Measurements from ENCODE around the gene P2RY6. TPM values are rescaled to one million over a fixed set of nuclear protein-coding genes. Genes with fewer than 3 reads are reported as not detected.

The P2RY6 gene
- total and polyA plus RNA-seq, 4 experiments from 2014 or later, result 0.61 to 0.87 TPM; not detected in 2

DNA sequence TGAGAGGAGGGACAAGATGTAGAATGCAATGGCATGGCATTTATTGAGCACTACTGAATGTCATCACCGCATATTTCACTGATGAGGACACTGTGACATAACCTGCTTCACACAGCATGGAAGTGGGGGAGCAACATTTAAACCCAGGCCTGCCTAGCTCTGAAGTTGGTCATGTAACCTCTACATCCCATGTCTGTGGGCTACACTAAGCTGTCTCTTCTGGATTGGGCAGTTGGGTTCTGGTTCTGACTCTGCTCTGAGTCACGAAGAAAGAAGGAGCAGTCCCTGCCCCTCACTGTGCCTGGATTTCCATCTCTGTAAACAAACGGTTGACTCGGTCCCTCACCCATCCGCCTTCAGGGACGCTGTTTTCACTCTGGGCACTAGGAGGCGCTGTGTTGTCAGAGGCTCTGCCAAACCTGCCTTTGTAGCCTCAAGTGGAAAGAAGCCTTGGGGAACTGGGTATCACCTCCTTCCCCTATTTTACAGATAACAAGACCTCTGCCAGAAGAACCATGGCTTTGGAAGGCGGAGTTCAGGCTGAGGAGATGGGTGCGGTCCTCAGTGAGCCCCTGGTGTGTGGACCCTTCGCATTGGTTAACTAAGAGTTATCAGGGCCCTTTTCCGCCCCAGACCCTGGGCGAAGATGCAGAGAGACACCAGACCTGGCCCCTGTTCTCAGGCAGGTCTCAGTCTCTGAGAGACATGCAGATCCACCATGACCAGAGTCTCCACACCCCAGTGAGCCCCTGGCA, 23.3 kb downstream of the P2RY6 start:
- POLR2A ChIA-PET (ENCODE audit: partially characterized antibody), result no interaction called here

DNA sequence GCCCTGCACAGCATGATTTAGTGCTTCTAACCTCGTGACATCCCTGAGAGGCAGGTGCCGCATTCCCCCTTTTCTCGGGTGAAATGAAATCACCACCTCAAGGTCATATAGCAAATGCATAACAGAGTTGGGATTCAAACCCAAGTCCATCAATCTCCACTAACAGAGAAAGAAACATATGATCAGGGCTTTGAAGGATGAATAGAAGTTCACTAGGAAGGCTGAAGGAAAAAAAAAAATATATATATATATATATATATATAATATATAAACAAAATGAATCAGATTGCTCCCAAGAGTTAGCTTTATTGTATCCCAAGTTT, 23.8 kb downstream of the P2RY6 start:
- H3K27ac ChIP-seq (ENCODE audit: low read depth, low read length), result no peak overlapping the region
- intact Hi-C loops (cut with micrococcal nuclease), result loop anchor here (1.0 kb wide), 1 partner anchor 39 kb away; no protein-coding TSS in a partner anchor
- H3K4me1 ChIP-seq (ENCODE audit: insufficient read depth, low read length), result no peaks in the 10 kb centered on the region
- no peak overlapping the region for H3K4me3 Mint-ChIP-seq
- no peaks in the 10 kb centered on the region for H3K36me3 ChIP-seq (ENCODE audit: insufficient read depth, low read length)
- H3K27ac Mint-ChIP-seq, result no peak overlapping the region
- no peaks in the 10 kb centered on the region for H3K9me3 Mint-ChIP-seq
- ChIA-PET POLR2A (ENCODE audit: partially characterized antibody) (no interaction called here), CTCF (ENCODE audit: partially characterized antibody) (interaction anchor here (1.9 to 2.5 kb wide), 2 partner anchors 11 to 39 kb away, joined by 8 to 26 read pairs; no protein-coding TSS in a partner anchor)
- H3K36me3 Mint-ChIP-seq, result no peaks in the 10 kb centered on the region
- H3K27me3 ChIP-seq (ENCODE audit: insufficient read depth, low read length), result no peaks in the 10 kb centered on the region
- H3K4me3 ChIP-seq (ENCODE audit: low read length in 2 of 2), result no peak overlapping the region
- DNase-seq, result no peak
- peaks cover 0 to 2% (median 0%) of the 10 kb centered on the region in 4 donors for H3K4me1 Mint-ChIP-seq
- peaks cover 9 to 10% of the 10 kb centered on the region in 2 donors for H3K27me3 Mint-ChIP-seq
- H3K9me3 ChIP-seq (ENCODE audit: control insufficient read depth in 1 of 2, low read length in 2 of 2), result no peaks in the 10 kb centered on the region

More for the DNA sequence above, 23.3 kb downstream of the P2RY6 start:
- H3K4me1 Mint-ChIP-seq, result peaks cover 0 to 2% (median 0%) of the 10 kb centered on the region in 4 donors
- H3K27ac ChIP-seq (ENCODE audit: low read depth, low read length), result no peak overlapping the region
- H3K36me3 Mint-ChIP-seq, result no peaks in the 10 kb centered on the region
- no peaks in the 10 kb centered on the region for H3K27me3 ChIP-seq (ENCODE audit: insufficient read depth, low read length)
- no peaks in the 10 kb centered on the region for H3K9me3 Mint-ChIP-seq
- intact Hi-C loops (cut with micrococcal nuclease), result loop anchor here (1.0 kb wide), 1 partner anchor 40 kb away; no protein-coding TSS in a partner anchor
- no peak overlapping the region for H3K4me3 Mint-ChIP-seq
- DNase-seq, result peak; percentile 54 to 66 (median 59)
- no peaks in the 10 kb centered on the region for H3K4me1 ChIP-seq (ENCODE audit: insufficient read depth, low read length)
- no peak overlapping the region for H3K27ac Mint-ChIP-seq
- H3K9me3 ChIP-seq (ENCODE audit: control insufficient read depth in 1 of 2, low read length in 2 of 2), result no peaks in the 10 kb centered on the region
- no peaks in the 10 kb centered on the region for H3K36me3 ChIP-seq (ENCODE audit: insufficient read depth, low read length)
- no peak overlapping the region for H3K4me3 ChIP-seq (ENCODE audit: low read length in 2 of 2)
- CTCF ChIA-PET (ENCODE audit: partially characterized antibody), result interaction anchor here (0.9 to 2.5 kb wide), 6 partner anchors 11 to 57 kb away, joined by 3 to 26 read pairs (median 4); no protein-coding TSS in a partner anchor
- peaks cover 9 to 10% of the 10 kb centered on the region in 2 donors for H3K27me3 Mint-ChIP-seq

DNA sequence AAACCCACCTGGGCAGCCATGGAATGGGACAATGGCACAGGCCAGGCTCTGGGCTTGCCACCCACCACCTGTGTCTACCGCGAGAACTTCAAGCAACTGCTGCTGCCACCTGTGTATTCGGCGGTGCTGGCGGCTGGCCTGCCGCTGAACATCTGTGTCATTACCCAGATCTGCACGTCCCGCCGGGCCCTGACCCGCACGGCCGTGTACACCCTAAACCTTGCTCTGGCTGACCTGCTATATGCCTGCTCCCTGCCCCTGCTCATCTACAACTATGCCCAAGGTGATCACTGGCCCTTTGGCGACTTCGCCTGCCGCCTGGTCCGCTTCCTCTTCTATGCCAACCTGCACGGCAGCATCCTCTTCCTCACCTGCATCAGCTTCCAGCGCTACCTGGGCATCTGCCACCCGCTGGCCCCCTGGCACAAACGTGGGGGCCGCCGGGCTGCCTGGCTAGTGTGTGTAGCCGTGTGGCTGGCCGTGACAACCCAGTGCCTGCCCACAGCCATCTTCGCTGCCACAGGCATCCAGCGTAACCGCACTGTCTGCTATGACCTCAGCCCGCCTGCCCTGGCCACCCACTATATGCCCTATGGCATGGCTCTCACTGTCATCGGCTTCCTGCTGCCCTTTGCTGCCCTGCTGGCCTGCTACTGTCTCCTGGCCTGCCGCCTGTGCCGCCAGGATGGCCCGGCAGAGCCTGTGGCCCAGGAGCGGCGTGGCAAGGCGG, 24.5 kb downstream of the P2RY6 start:
- ChIA-PET CTCF (ENCODE audit: partially characterized antibody) (interaction anchor here (1.9 to 2.8 kb wide), 4 partner anchors 10 to 39 kb away, joined by 8 to 26 read pairs (median 14); partner anchors contain the start of gene ARHGEF17), POLR2A (ENCODE audit: partially characterized antibody) (no interaction called here)
- no peaks in the 10 kb centered on the region for H3K36me3 Mint-ChIP-seq
- Histone ChIP-seq H3K9me3 (ENCODE audit: control insufficient read depth in 1 of 2, low read length in 2 of 2) (no peaks in the 10 kb centered on the region), H3K27me3 (ENCODE audit: insufficient read depth, low read length) (no peaks in the 10 kb centered on the region), H3K4me1 (ENCODE audit: insufficient read depth, low read length) (no peaks in the 10 kb centered on the region), H3K27ac (ENCODE audit: low read depth, low read length) (no peak overlapping the region), H3K4me3 (ENCODE audit: low read length in 2 of 2) (no peak overlapping the region), H3K36me3 (ENCODE audit: insufficient read depth, low read length) (no peaks in the 10 kb centered on the region)
- intact Hi-C loops (cut with micrococcal nuclease), result no loop called here
- peaks cover 0 to 2% (median 0%) of the 10 kb centered on the region in 4 donors for H3K4me1 Mint-ChIP-seq
- DNase-seq, result no peak
- H3K9me3 Mint-ChIP-seq, result no peaks in the 10 kb centered on the region
- no peak overlapping the region for H3K27ac Mint-ChIP-seq
- H3K27me3 Mint-ChIP-seq, result peaks cover 9 to 10% of the 10 kb centered on the region in 2 donors
- H3K4me3 Mint-ChIP-seq, result peak overlapping the region in 1 of 8 donors; percentile 55

DNA sequence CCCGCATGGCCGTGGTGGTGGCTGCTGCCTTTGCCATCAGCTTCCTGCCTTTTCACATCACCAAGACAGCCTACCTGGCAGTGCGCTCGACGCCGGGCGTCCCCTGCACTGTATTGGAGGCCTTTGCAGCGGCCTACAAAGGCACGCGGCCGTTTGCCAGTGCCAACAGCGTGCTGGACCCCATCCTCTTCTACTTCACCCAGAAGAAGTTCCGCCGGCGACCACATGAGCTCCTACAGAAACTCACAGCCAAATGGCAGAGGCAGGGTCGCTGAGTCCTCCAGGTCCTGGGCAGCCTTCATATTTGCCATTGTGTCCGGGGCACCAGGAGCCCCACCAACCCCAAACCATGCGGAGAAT, 25.1 kb downstream of the P2RY6 start:
- Mint-ChIP-seq H3K27ac (no peak overlapping the region), H3K27me3 (peaks cover 9 to 11% of the 10 kb centered on the region in 2 donors), H3K9me3 (no peaks in the 10 kb centered on the region), H3K4me3 (no peak overlapping the region), H3K36me3 (no peaks in the 10 kb centered on the region), H3K4me1 (peaks cover 0 to 2% (median 0%) of the 10 kb centered on the region in 4 donors)
- Histone ChIP-seq H3K4me3 (ENCODE audit: low read length in 2 of 2) (no peak overlapping the region), H3K9me3 (ENCODE audit: control insufficient read depth in 1 of 2, low read length in 2 of 2) (no peaks in the 10 kb centered on the region), H3K27me3 (ENCODE audit: insufficient read depth, low read length) (no peaks in the 10 kb centered on the region), H3K4me1 (ENCODE audit: insufficient read depth, low read length) (no peaks in the 10 kb centered on the region), H3K36me3 (ENCODE audit: insufficient read depth, low read length) (no peaks in the 10 kb centered on the region), H3K27ac (ENCODE audit: low read depth, low read length) (no peak overlapping the region)
- ChIA-PET POLR2A (ENCODE audit: partially characterized antibody) (no interaction called here), CTCF (ENCODE audit: partially characterized antibody) (interaction anchor here (1.9 to 2.8 kb wide), 2 partner anchors 10 to 38 kb away, joined by 13 to 14 read pairs; partner anchors contain the start of gene ARHGEF17)
- intact Hi-C loops (cut with micrococcal nuclease), result no loop called here
- DNase-seq, result no peak

DNA sequence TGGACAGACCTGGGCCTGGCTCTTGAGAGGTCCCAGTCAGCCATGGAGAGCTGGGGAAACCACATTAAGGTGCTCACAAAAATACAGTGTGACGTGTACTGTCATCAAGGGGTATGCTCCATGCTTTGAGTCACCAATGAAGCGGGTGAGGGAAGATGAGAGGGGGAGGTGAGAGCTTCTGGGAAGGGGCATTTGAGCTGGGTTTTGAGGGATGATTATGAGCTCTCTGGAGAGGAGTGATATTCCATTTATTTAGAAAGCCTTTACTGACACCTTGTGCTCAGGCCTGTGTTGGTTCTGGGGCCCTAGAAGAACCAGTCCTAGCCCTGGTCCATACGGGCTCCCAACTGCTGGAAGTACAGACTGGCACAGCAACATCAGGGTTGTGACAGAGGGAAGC, 25.6 kb downstream of the P2RY6 start:
- Mint-ChIP-seq H3K36me3 (no peaks in the 10 kb centered on the region), H3K4me1 (peaks cover 0 to 2% (median 0%) of the 10 kb centered on the region in 4 donors), H3K4me3 (no peak overlapping the region), H3K27me3 (peaks cover 9 to 12% of the 10 kb centered on the region in 2 donors), H3K9me3 (no peaks in the 10 kb centered on the region), H3K27ac (no peak overlapping the region)
- Histone ChIP-seq H3K4me3 (ENCODE audit: low read length in 2 of 2) (no peak overlapping the region), H3K27me3 (ENCODE audit: insufficient read depth, low read length) (no peaks in the 10 kb centered on the region), H3K27ac (ENCODE audit: low read depth, low read length) (no peak overlapping the region), H3K9me3 (ENCODE audit: control insufficient read depth in 1 of 2, low read length in 2 of 2) (no peaks in the 10 kb centered on the region), H3K4me1 (ENCODE audit: insufficient read depth, low read length) (no peaks in the 10 kb centered on the region), H3K36me3 (ENCODE audit: insufficient read depth, low read length) (no peaks in the 10 kb centered on the region)
- intact Hi-C loops (cut with micrococcal nuclease), result no loop called here
- ChIA-PET POLR2A (ENCODE audit: partially characterized antibody) (no interaction called here), CTCF (ENCODE audit: partially characterized antibody) (interaction anchor here (1.1 to 2.8 kb wide), 3 partner anchors 10 to 39 kb away, joined by 4 to 14 read pairs (median 13); partner anchors contain the start of gene ARHGEF17)
- no peak for DNase-seq

DNA sequence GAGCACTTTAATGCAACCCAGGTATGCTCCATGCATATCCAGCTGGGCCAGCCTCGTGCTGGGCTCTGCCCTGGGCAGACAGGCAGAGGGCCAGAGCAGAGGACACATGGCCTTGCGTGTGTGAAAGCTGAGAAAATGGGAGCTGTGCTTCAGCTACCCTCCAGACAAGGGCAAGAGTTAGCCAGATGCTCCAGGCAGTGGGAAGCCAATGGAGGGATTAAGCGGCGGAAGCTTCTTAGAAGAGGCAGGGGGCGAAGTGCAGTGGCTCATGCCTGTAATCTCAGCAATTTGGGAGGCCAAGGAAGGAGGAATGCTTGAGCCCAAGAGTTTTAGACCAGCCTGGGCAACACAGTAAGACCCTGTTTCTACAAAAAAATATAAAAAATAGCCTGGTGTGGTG, 26.1 kb downstream of the P2RY6 start:
- H3K4me1 ChIP-seq (ENCODE audit: insufficient read depth, low read length), result no peaks in the 10 kb centered on the region
- CTCF ChIA-PET (ENCODE audit: partially characterized antibody), result interaction anchor here (1.1 to 2.8 kb wide), 3 partner anchors 9 to 39 kb away, joined by 4 to 14 read pairs (median 13); partner anchors contain the start of gene ARHGEF17
- no peak overlapping the region for H3K4me3 Mint-ChIP-seq
- intact Hi-C loops (cut with micrococcal nuclease), result no loop called here
- no peak overlapping the region for H3K27ac Mint-ChIP-seq
- H3K27ac ChIP-seq (ENCODE audit: low read depth, low read length), result no peak overlapping the region
- no peak for DNase-seq
- no peaks in the 10 kb centered on the region for H3K36me3 Mint-ChIP-seq
- H3K9me3 ChIP-seq (ENCODE audit: control insufficient read depth in 1 of 2, low read length in 2 of 2), result no peaks in the 10 kb centered on the region
- H3K27me3 ChIP-seq (ENCODE audit: insufficient read depth, low read length), result no peaks in the 10 kb centered on the region
- peaks cover 7 to 15% of the 10 kb centered on the region in 2 donors for H3K27me3 Mint-ChIP-seq
- H3K9me3 Mint-ChIP-seq, result no peaks in the 10 kb centered on the region
- peaks cover 0 to 2% (median 0%) of the 10 kb centered on the region in 4 donors for H3K4me1 Mint-ChIP-seq
- POLR2A ChIA-PET (ENCODE audit: partially characterized antibody), result no interaction called here
- H3K4me3 ChIP-seq (ENCODE audit: low read length in 2 of 2), result no peak overlapping the region
- no peaks in the 10 kb centered on the region for H3K36me3 ChIP-seq (ENCODE audit: insufficient read depth, low read length)

DNA sequence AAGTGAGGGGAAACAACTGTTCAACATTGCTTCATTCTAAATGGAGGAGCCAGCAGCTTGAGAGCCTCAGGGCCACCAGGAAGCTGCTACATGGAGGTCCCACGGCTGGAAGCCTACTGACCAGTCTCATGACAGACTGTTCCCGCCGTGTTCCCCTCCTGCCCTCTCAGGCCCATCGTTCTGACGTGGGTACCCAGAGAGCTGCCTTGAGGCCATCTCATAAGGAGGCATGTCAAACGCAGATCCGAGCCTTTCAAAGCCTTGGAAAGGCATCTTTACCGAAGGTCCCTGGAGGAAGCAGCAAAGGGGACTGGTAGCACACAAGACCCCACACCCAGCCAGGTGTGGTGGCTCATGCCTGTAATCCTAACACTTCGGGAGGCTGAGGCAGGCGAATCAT, 27.6 kb downstream of the P2RY6 start:
- no peak overlapping the region for H3K4me3 ChIP-seq (ENCODE audit: low read length in 2 of 2)
- Mint-ChIP-seq H3K4me1 (peaks cover 0 to 2% (median 0%) of the 10 kb centered on the region in 4 donors), H3K9me3 (no peaks in the 10 kb centered on the region), H3K27me3 (peaks cover 11 to 18% of the 10 kb centered on the region in 2 donors), H3K27ac (no peak overlapping the region), H3K36me3 (no peaks in the 10 kb centered on the region), H3K4me3 (no peak overlapping the region)
- ChIA-PET POLR2A (ENCODE audit: partially characterized antibody) (no interaction called here), CTCF (ENCODE audit: partially characterized antibody) (interaction anchor here (1.1 to 5.1 kb wide), 3 partner anchors 8 to 51 kb away, joined by 3 to 33 read pairs (median 3); no protein-coding TSS in a partner anchor)
- no peaks in the 10 kb centered on the region for H3K36me3 ChIP-seq (ENCODE audit: insufficient read depth, low read length)
- no peaks in the 10 kb centered on the region for H3K9me3 ChIP-seq (ENCODE audit: control insufficient read depth in 1 of 2, low read length in 2 of 2)
- intact Hi-C loops (cut with micrococcal nuclease), result no loop called here
- H3K4me1 ChIP-seq (ENCODE audit: insufficient read depth, low read length), result no peaks in the 10 kb centered on the region
- no peaks in the 10 kb centered on the region for H3K27me3 ChIP-seq (ENCODE audit: insufficient read depth, low read length)
- H3K27ac ChIP-seq (ENCODE audit: low read depth, low read length), result no peak overlapping the region
- no peak for DNase-seq

Data from CD4-positive, alpha-beta memory T cell (primary cell).